ENCODE results near the gene C19orf12. TPM values are rescaled to one million over a fixed set of nuclear protein-coding genes. Genes with fewer than 3 reads are reported as not detected.
A peak's percentile ranks its signal among the peaks of the same experiment; 100 is the strongest.

C19orf12 gene
- total RNA-seq, 1 experiment from 2014 or later: 17.5 TPM

GRCh38 chr19:29741226-29741625 is 26.2 kb upstream of the C19orf12 start:
- peak overlapping the region in 1 of 3 experiments; percentile 7; a peak in 1 of 7 replicates for H3K27ac Mint-ChIP-seq
- 0 out of 2 replicates have a peak, but pooled peaks cover 1% of the 10 kb centered on the region for H3K27me3 Mint-ChIP-seq (ENCODE audit: low read depth)
- H3K23ac ChIP-seq (ENCODE audit: insufficient read length, low read depth, low read length): no peak overlapping the region

More at GRCh38 chr19:29741226-29741625, 26.2 kb upstream of the C19orf12 start:
- Histone ChIP-seq H4K5ac (ENCODE audit: insufficient read length, low read depth, low read length) (no peak overlapping the region), H4K8ac (replicated peaks; ENCODE audit: insufficient read length, low read depth, low read length) (no peak overlapping the region), H4K20me1 (ENCODE audit: control insufficient read depth, insufficient read depth, insufficient read length) (no peaks in the 10 kb centered on the region), H2AK5ac (ENCODE audit: insufficient read length, low read length) (no peak overlapping the region), H3K23me2 (ENCODE audit: insufficient read length, low read depth, low read length, poor library complexity, severe bottlenecking) (no peaks in the 10 kb centered on the region), H3K14ac (ENCODE audit: insufficient read depth, low read length) (no peak overlapping the region; the same call in 1 of the 2 replicates), H2BK15ac (ENCODE audit: low read depth, low read length) (no peak overlapping the region), H3K4me1 (ENCODE audit: insufficient read depth, low read length) (no peaks in the 10 kb centered on the region), H3K27me3 (ENCODE audit: insufficient read depth, low read length) (no peaks in the 10 kb centered on the region), H3K9ac (ENCODE audit: extremely low read depth, insufficient read length, low read length) (no peak overlapping the region), H3K56ac (ENCODE audit: insufficient read length, low read depth, low read length) (no peak overlapping the region), H3K79me1 (ENCODE audit: insufficient read depth, low read depth, low read length, poor library complexity, severe bottlenecking) (no peaks in the 10 kb centered on the region), H2BK120ac (ENCODE audit: low read depth, low read length, poor library complexity, severe bottlenecking) (no peak overlapping the region), H2BK12ac (ENCODE audit: insufficient read length, low read depth, low read length) (no peak overlapping the region), H4K91ac (ENCODE audit: insufficient read length, low read depth, low read length) (no peak overlapping the region), H3K18ac (ENCODE audit: insufficient read length, low read depth, low read length) (no peak overlapping the region), H3K79me2 (ENCODE audit: insufficient read depth, low read length) (no peaks in the 10 kb centered on the region), H3K27ac (ENCODE audit: insufficient read length, low read depth, low read length) (no peak overlapping the region), H3K4me2 (ENCODE audit: insufficient read depth, insufficient read length, low read length) (no peak overlapping the region), H2BK20ac (ENCODE audit: low read depth, low read length, poor library complexity, severe bottlenecking) (no peak overlapping the region), H2BK5ac (ENCODE audit: insufficient read length, low read length) (no peak overlapping the region), H2AFZ (ENCODE audit: low read length) (no peak overlapping the region), H3K4ac (ENCODE audit: low read depth, low read length) (no peak overlapping the region), H3K9me3 (ENCODE audit: control insufficient read depth, low read depth, low read length) (no peaks in the 10 kb centered on the region), H3T11ph (ENCODE audit: low read length) (no peak overlapping the region)
- DNase-seq: no peak
- WGBS (ENCODE audit: extremely low coverage, insufficient read length, low lambda C conversion rate): no CpG with 5 or more reads among the region's 10 CpGs
- Mint-ChIP-seq H3K9me3 (no peaks in the 10 kb centered on the region), H3K4me3 (no peak overlapping the region), H3K36me3 (ENCODE audit: insufficient read depth in 1 of 3, low read depth in 3 of 3) (no peaks in the 10 kb centered on the region), H3K4me1 (no peaks in the 10 kb centered on the region)
- no peak for TF ChIP-seq CTCF (conservative IDR thresholded peaks at IDR 0.05)
